A673 (cell line): ENCODE measurements around the gene DIRAS1.

Experiments
- EZH2 ChIP-seq: fragments of 200-600 bp; sonication (generic); IDR thresholded peaks from 2 replicates; pipeline ENCODE4 v1.6.1; 2017; ENCODE audit warnings: borderline replicate concordance, low read depth, mild to moderate bottlenecking, mixed read lengths, antibody characterized with exemption, low read length; ENCODE audit not compliant: poor library complexity, severe bottlenecking
- TF ChIP-seq, protein P1 (sequence below): fragments of 300-800, 200-600 bp; sonication (generic); conservative IDR thresholded peaks from 2 replicates; pipeline ENCODE4 v1.5.1; 2017; ENCODE audit warnings: low read depth, mild to moderate bottlenecking, antibody characterized with exemption, low read length, moderate library complexity, mixed read lengths

DNA sequence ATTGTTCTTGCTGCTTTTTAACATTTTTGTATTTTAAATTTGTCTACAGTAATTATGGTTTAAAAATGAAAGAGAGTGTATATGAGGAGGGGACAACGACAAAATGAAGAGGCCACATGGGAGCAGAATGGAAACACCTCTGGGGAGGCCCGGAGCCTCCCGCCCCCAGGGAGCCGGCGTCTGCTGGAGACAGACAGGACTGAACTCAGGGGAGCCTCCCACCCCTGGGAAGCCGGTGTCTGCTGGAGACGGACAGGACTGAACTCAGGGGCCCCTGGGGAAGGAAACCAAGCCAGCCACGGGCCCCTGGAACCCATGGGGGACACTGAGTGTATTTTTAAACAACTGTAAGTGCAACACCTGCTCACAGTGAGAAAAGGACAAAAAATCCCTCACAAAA lies 35.3 kb upstream of the DIRAS1 start:
- TF ChIP-seq, protein P1, sequence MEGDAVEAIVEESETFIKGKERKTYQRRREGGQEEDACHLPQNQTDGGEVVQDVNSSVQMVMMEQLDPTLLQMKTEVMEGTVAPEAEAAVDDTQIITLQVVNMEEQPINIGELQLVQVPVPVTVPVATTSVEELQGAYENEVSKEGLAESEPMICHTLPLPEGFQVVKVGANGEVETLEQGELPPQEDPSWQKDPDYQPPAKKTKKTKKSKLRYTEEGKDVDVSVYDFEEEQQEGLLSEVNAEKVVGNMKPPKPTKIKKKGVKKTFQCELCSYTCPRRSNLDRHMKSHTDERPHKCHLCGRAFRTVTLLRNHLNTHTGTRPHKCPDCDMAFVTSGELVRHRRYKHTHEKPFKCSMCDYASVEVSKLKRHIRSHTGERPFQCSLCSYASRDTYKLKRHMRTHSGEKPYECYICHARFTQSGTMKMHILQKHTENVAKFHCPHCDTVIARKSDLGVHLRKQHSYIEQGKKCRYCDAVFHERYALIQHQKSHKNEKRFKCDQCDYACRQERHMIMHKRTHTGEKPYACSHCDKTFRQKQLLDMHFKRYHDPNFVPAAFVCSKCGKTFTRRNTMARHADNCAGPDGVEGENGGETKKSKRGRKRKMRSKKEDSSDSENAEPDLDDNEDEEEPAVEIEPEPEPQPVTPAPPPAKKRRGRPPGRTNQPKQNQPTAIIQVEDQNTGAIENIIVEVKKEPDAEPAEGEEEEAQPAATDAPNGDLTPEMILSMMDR = no peak
- no peak for TF ChIP-seq EZH2
